ENCODE measurements around the gene ATP2B1.

DNA sequence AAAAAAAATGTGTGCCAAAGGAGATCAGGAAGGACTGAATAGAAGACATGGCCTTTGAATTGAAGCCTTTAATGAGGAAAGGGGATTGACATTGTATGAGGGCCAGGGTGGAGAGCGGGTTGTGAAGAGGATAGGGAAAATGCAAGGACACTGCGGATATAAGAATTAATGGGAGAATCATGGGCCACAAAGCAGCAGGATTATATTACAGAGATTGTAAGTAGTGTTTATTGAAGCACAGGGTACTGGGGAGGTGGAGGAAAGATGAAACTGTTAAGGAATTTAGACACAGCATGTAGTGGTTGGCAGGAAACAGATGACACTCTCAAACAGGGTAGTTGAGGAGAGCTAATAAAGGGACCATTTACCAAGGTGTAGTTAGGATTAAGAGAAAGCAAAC, 166.4 kb downstream of the ATP2B1 start:
- TF ChIP-seq, protein P1, sequence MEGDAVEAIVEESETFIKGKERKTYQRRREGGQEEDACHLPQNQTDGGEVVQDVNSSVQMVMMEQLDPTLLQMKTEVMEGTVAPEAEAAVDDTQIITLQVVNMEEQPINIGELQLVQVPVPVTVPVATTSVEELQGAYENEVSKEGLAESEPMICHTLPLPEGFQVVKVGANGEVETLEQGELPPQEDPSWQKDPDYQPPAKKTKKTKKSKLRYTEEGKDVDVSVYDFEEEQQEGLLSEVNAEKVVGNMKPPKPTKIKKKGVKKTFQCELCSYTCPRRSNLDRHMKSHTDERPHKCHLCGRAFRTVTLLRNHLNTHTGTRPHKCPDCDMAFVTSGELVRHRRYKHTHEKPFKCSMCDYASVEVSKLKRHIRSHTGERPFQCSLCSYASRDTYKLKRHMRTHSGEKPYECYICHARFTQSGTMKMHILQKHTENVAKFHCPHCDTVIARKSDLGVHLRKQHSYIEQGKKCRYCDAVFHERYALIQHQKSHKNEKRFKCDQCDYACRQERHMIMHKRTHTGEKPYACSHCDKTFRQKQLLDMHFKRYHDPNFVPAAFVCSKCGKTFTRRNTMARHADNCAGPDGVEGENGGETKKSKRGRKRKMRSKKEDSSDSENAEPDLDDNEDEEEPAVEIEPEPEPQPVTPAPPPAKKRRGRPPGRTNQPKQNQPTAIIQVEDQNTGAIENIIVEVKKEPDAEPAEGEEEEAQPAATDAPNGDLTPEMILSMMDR (IDR thresholded peaks at IDR 0.05; ENCODE audit: low read depth, low read length, poor library complexity, severe bottlenecking), result no peak
- no peak for TF ChIP-seq EZH2phosphoT487 (IDR thresholded peaks at IDR 0.05; ENCODE audit: borderline replicate concordance, low read length)
